ENCODE measurements around the gene TBC1D14. TPM values are rescaled to one million over a fixed set of nuclear protein-coding genes. Genes with fewer than 3 reads are reported as not detected.

TBC1D14 gene
- total and polyA plus RNA-seq, 11 donors, result 9.8 to 51.0 (median 34.3) TPM

GRCh38 chr4:7073526-7074390 lies 164.1 kb downstream of the TBC1D14 start:
- Histone ChIP-seq H3K36me3 (no peaks in the 10 kb centered on the region), H3K4me1 (peaks cover 0 to 18% (median 6%) of the 10 kb centered on the region in 12 donors), H3K4me3 (no peak overlapping the region), H3K27ac (no peak overlapping the region), H3K27me3 (no peaks in the 10 kb centered on the region), H3K9me3 (no peaks in the 10 kb centered on the region)
- intact Hi-C loops (cut with DNase I), result loop anchor here in 9 of 10 donors (2.0 to 10.0 kb wide), 8 partner anchors 86 to 351 kb away; partner anchors contain the start of gene TBC1D14 (in 7 of the 9)
- ATAC-seq, result peak in 1 of 4 donors; percentile 28
- DNase-seq, result no peak
- TF ChIP-seq, protein P1, sequence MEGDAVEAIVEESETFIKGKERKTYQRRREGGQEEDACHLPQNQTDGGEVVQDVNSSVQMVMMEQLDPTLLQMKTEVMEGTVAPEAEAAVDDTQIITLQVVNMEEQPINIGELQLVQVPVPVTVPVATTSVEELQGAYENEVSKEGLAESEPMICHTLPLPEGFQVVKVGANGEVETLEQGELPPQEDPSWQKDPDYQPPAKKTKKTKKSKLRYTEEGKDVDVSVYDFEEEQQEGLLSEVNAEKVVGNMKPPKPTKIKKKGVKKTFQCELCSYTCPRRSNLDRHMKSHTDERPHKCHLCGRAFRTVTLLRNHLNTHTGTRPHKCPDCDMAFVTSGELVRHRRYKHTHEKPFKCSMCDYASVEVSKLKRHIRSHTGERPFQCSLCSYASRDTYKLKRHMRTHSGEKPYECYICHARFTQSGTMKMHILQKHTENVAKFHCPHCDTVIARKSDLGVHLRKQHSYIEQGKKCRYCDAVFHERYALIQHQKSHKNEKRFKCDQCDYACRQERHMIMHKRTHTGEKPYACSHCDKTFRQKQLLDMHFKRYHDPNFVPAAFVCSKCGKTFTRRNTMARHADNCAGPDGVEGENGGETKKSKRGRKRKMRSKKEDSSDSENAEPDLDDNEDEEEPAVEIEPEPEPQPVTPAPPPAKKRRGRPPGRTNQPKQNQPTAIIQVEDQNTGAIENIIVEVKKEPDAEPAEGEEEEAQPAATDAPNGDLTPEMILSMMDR (IDR thresholded peaks at IDR 0.05), result no peak
- no peak for TF ChIP-seq POLR2A (IDR thresholded peaks at IDR 0.05)
- WGBS, 4 donors, result 74 to 84% (median 81%) methylated on average over 15 to 18 of the region's 18 CpGs

- intact Hi-C loops (cut with DNase I), result loop anchor here in 9 of 10 donors (5.0 to 10.0 kb wide), 7 partner anchors 87 to 352 kb away; partner anchors contain the start of gene TBC1D14 (in 7 of the 9)
- TF ChIP-seq, protein P1 (IDR thresholded peaks at IDR 0.05), result no peak
- TF ChIP-seq POLR2A (IDR thresholded peaks at IDR 0.05), result no peak
- no peak for DNase-seq
- H3K36me3 ChIP-seq, result no peaks in the 10 kb centered on the region
- no peaks in the 10 kb centered on the region for H3K27me3 ChIP-seq
- WGBS, 4 donors, result 79 to 85% (median 80%) methylated on average over 9 of the region's 9 CpGs
- H3K27ac ChIP-seq, result no peak overlapping the region
- no peaks in the 10 kb centered on the region for H3K9me3 ChIP-seq
- no peak overlapping the region for H3K4me3 ChIP-seq
- no peak for ATAC-seq
- H3K4me1 ChIP-seq, result peaks cover 0 to 13% (median 0%) of the 10 kb centered on the region in 12 donors
Observed at GRCh38 chr4:7074426-7074825, 164.8 kb downstream of the TBC1D14 start.

DNA sequence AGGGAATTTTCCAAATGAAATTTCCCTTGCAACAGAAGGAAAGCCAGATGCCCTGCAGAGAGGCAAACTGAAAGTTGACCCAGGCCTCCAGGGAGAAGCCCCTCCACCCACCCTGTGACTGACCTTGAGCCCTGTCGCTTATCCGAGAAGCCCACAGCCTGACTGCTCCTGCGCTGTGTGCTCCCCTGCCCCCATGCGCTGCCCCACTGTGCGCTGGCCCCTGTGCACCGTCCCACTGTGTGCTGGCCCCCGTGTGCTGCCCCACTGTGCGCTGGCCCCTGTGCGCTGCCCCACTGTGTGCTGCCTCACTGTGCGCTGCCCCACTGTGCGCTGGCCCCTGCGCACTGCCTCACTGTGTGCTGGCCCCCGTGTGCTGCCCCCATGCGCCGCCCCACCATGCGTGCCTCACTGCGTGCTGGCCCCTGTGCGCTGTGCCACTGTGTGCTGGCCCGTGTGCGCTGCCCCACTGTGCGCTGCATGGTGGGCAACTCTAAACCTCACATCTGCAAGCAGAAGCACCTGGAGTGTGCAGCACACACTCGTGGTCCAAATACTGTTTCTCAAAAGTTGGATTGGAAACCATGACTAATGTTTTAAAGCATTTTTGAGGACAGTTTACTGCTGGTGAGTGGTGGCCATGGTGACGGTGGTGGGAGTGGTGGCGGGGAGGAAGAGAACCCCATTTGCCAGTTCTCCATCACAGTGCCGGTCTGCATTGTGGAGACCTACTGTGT lies 166.5 kb downstream of the TBC1D14 start:
- Histone ChIP-seq H3K36me3 (no peaks in the 10 kb centered on the region), H3K9me3 (peaks cover 0 to 12% (median 0%) of the 10 kb centered on the region in 12 donors), H3K27ac (no peak overlapping the region), H3K27me3 (no peaks in the 10 kb centered on the region), H3K4me3 (no peak overlapping the region), H3K4me1 (peaks cover 0 to 10% (median 0%) of the 10 kb centered on the region in 12 donors)
- peak in 1 of 4 donors; percentile 14 for ATAC-seq
- TF ChIP-seq, protein P1 (IDR thresholded peaks at IDR 0.05), result no peak
- no peak for TF ChIP-seq POLR2A (IDR thresholded peaks at IDR 0.05)
- DNase-seq, result no peak
- 77 to 86% (median 81%) methylated on average over 19 to 25 of the region's 25 CpGs for WGBS, 4 donors
- intact Hi-C loops (cut with DNase I), result loop anchor here in 1 of 10 donors (10.0 kb wide), 2 partner anchors 101 to 171 kb away; partner anchors contain the start of gene TBC1D14

Data from heart left ventricle (tissue), 16 donors.